Activated CD8-positive, alpha-beta memory T cell treated with anti-CD3 and anti-CD28 coated beads, Interleukin-2, amount 50 U/mL, for 48 hours (primary cell): ENCODE data around the gene MDGA2.

Experiments used
- DNase-seq: peaks from one replicate; pipeline ENCODE4 v3.0.0-alpha.2; 2020

MDGA2 gene

GRCh38 chr14:47606566-47606965 is 68.8 kb downstream of the MDGA2 start:
- no peak for DNase-seq

DNA sequence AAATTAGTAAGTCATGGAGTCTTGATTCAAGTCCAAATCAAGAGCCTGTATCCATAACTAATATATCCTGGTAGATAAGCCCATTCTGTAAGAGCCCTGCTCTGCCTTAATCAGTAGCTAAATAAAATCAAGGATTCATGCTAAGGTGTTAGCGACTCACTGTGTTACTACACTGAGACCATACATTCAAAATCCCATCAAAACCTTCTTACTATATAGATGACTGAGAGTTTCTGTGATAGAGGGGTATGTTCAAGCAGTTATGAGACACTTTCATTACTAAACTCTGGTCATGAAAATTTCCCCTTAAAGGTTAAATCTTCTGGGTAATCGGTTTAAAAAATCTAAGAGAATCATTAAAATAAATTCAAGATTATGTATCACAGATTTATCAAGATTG is 78.5 kb downstream of the MDGA2 start:
- no peak for DNase-seq

GRCh38 chr14:47596232-47596631 is 79.2 kb downstream of the MDGA2 start:
- no peak for DNase-seq

DNA sequence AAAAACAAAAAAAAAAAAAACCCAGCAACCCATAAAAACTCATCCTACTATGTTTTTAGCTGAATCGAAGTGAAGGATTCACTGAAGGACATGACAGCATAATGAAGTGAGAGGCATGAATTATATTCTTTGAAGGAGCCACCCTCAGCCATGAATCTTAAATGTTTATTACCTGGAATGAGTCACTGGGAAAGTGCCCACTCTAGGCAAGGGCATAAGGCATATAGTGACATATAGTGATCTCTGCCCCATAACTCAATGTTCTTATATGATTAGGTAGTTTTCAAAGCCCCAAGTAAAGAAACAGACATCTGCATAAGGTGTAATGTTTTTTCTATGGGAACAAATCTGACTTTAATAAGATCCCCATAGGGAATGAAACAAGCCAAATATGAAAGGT is 79.9 kb downstream of the MDGA2 start:
- no peak for DNase-seq

DNA sequence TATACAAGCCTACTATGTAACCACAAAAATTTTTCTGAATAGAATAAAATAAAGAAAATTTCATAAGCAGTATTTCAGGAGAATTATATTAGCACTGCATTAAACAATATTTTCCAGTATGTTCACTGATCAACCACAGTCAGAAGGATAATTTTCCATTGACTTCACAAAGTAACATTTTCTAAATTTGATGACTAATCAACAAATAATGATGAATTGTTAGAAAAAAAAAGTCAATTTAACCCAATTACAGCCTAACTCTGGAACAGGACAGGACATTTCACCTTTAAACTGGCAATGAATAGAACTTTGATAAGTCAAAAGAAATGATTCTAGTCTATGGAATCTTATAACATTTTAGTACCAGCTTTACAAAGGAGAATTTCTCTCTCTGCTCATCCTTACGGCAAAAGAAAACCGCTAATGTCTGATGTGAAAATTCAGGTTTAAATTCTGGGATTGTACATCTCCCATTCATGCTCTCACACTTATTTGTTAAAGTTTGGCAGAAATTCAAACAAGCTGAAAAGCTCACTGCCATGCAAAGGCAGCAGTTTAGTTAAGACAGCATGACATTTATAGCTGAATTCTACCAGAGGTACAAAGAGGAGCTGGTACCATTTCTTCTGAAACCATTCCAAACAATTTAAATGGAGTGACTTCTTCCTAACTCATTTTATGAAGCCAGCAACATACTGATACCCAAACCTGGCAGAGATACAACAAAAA is 84.5 kb downstream of the MDGA2 start:
- DNase-seq: no peak

DNA sequence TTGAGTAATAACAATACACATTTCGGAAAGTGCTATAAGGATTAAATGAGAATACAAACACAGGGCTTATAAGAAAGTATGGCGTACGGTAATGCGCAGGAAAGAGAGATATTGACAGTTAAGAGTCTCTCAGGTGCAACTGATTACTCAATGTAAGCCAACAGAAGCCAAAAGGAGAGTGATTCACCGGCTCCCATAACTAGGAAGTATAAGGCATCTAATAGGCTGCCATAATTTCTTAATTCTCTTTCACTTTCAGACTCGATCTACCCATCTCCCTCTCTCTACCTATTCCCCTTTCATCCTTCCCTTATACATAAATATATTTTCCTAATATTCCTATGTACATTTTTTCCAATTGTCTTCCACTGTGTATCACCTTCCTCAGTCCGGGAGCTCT is 90.0 kb downstream of the MDGA2 start:
- no peak for DNase-seq

DNA sequence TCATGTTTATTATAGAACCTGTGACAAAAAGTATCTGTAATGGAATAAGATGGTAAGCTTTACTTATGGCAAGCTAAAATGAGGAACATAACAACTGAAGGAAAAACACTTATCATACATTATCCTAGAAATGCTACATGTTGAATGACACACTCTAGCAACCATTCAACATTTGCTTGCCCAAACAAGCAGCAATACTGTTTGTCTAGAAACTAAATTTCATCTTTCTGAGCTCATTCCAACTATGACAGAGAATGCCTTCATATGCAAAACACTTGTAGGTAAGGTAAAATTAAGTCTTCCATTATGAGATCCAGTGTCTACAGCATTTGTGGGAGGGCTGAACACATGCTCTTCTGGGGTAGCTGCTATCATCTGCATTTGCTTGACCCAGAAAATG is 108.1 kb downstream of the MDGA2 start:
- no peak for DNase-seq

- no peak for DNase-seq
Observed at GRCh38 chr14:47557894-47558293, 117.5 kb downstream of the MDGA2 start.

- no peak for DNase-seq
Observed at GRCh38 chr14:47555333-47555732, 120.1 kb downstream of the MDGA2 start.

DNA sequence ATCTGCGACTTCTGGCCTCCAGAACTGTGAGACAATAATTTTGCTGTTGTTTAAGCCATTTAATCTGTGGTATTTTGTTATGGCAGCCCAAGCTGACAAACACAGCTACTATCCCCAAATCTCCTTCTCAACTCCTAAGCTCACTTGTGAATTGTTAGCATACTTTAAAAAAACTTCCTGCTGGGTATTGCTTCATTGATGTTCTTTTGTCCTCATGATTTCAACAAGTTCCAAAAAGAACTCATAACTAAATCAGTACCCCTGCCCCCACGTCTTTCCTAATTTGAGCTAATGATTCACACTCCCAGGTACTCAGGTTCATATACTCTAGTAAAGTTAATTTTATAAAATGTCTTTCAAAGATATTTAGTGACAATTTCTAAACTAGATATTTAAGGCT is 125.5 kb downstream of the MDGA2 start:
- no peak for DNase-seq

DNA sequence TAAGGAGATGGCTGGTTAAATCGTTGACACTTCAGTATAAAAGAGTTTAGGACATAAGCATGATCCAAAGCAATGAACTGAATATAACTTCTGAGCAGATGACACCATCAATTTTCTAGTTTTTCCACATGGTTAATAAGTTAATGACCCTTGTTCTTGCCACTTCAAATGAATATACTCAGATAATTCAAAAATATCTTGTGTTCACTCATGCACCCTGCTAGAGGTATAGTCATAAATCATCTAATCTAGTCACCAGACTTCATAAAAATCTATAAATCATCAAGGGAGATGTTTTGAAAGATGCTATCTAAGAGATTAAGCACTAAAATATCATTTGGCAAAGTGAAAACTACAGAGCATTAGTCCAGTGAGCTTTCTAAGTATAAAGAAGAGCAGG is 131.9 kb downstream of the MDGA2 start:
- DNase-seq: no peak

DNA sequence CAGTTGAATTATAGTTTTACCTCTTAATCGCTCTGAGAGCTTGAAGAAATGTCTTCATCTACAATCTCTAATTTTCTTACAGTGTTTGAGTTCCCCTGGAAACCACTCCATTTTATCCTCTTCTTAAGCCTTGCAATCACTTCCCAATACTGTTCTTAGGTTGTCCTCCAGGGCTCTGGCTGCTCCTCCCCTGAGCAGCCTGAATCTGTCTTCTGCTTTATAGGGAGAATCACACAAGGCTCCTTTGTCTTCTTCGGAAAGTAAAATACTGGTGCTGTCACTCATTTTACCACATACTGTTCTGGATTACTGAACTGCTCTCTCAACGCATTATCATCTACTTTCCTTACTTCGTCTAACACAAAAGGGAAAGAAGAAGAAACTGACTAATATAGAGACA is 133.7 kb downstream of the MDGA2 start:
- no peak for DNase-seq

DNA sequence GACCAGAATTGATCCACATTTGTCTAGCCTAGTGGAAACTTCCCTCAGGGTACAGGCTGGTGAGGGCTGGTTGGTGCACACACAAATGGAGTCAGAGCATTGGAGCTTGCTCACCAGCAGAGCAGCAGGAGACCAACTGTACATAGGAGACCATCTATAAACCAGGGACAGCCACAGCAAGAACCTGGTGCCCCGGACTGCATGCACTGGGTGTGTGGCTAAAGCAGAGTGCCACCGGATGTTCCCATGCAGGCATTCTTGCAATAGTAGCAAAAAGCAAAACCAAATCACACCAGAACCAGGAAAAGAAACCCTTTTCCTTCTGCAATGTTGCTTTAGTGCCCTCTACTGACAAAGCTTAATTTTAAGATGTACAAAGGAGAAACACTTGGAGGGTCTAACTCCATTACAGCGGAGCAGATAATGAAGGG is 136.4 kb downstream of the MDGA2 start:
- DNase-seq: no peak

GRCh38 chr14:47536341-47536740 is 139.1 kb downstream of the MDGA2 start:
- no peak for DNase-seq

GRCh38 chr14:47526591-47527244 is 148.7 kb downstream of the MDGA2 start:
- DNase-seq: no peak

- DNase-seq: no peak
Observed at GRCh38 chr14:47524524-47524923, 150.9 kb downstream of the MDGA2 start.

DNA sequence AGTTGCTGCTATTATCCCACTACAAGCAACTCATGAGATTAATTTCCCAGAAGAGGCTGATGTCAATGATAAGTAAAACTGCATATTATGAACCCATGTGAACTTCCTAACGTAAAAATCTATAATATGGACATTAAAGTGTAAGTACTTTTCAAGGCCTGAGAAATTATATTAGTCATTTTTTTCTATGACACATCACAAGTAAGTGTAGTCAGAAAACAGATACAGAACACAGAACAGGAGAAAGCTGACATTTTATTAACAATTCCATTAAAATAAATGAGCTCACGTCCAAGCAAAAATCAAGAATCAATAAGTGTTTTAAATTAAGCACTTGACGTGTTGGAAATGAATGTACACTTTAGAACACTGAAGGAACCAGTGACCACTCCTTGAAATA is 155.0 kb downstream of the MDGA2 start:
- DNase-seq: no peak

DNA sequence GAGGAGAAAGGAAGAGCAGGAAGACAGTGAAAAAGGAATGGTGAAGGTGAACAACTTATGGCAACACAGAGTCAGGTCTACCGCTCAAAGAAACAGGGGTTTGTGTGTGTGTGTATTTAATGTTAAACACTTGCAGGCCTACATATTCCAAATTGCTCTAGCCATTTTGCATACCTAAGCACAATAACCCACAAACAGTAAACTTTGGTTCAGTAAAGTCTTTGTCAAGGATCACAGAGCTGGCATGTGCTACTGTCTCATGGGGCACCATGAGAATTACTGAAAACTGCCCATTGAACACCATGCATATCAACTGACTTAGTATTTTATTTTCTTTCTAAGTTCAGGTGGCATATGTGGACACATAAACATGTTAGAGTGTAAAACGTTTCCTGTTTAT is 163.6 kb downstream of the MDGA2 start:
- no peak for DNase-seq

GRCh38 chr14:47509957-47510356 is 165.4 kb downstream of the MDGA2 start:
- no peak for DNase-seq

DNA sequence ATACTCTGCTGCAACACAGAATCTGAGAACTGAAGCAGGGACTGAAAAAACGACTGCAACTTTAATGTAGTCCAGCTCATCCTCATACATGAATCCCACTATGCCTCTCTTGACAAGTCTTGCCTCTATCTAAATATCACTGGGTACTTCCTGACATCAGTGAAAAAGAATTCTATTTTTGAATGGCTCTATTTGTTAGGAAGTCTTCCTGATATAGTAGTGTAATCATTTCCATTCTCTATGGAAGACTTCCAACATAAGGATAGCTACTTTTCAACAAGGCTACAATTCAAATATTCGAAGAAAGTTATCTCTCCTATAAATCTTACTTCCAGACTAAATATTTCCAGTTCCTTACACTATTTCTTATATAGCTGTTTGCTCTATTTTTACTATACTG is 167.5 kb downstream of the MDGA2 start:
- DNase-seq: no peak

GRCh38 chr14:47500369-47500768 is 175.0 kb downstream of the MDGA2 start:
- no peak for DNase-seq

GRCh38 chr14:47490766-47491165 is 184.6 kb downstream of the MDGA2 start:
- no peak for DNase-seq

- DNase-seq: no peak
Observed at GRCh38 chr14:47490353-47490752, 185.1 kb downstream of the MDGA2 start.

- DNase-seq: no peak
Observed at GRCh38 chr14:47485421-47485820, 190.0 kb downstream of the MDGA2 start.

DNA sequence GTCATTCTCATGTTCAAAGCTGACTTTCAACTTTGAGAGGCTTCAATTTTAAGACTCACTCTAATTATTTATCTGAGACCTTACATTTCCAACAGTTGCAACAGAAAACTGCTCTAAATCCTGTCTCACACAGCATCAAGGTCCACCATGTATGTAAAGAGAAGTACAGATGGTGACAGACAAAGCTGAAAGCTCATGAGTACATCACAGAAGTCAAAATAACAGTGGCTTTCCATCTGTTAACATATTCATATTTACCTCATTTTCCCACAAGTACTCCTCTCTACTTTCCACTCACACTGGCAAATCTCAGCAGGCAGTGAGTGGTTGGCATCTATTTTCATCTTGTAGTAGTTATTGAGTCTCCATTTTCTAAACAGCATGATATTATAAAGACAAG is 192.0 kb downstream of the MDGA2 start:
- DNase-seq: no peak
